Caco-2 (cell line): ENCODE results near the gene PLPP1. TPM values are rescaled to one million over a fixed set of nuclear protein-coding genes. Genes with fewer than 3 reads are reported as not detected.

ENCODE experiments used
- BruUV-seq: library from RNA; stranded (reverse); fragments of 400-500 nt; replicated peaks from 2 replicates; lab custom pipeline; 2021; lab: Mats Ljungman, UMichigan
- CTCF ChIA-PET: fragments of 300-600 bp; sonication (Branson Sonifier 250); formaldehyde crosslinking; loops from one replicate; lab custom pipeline; 2022; ENCODE audit warnings: antibody characterized with exemption; lab: Charles Lee
- POLR2A ChIA-PET: fragments of 300-600 bp; sonication (Branson Sonifier 250); formaldehyde crosslinking; loops from one replicate; lab custom pipeline; 2022; ENCODE audit warnings: antibody characterized with exemption; lab: Charles Lee
- DNase-seq, 2 experiments: peaks; one replicate each; pipeline versions ENCODE4 v3.0.0 to v3.0.0-alpha.2; 2020 to 2022
- H3K27me3 ChIP-seq: replicated peaks from 2 replicates; pipeline ENCODE4 v1.6.0; 2011; ENCODE audit warnings: low read length; ENCODE audit not compliant: control insufficient read depth, insufficient read depth
- H3K36me3 ChIP-seq: 2 replicates; pipeline ENCODE4 v1.5.1; 2011; ENCODE audit warnings: low read length; ENCODE audit not compliant: control insufficient read depth, insufficient read depth
- H3K4me1 ChIP-seq: fragments of 250-450 bp; sonication (Bioruptor Pico); 2 replicates; pipeline ENCODE4 v1.5.1; 2020; ENCODE audit warnings: mild to moderate bottlenecking
- H3K4me3 ChIP-seq: 2 replicates; pipeline ENCODE4 v1.5.1; 2011; ENCODE audit warnings: low read depth, mild to moderate bottlenecking, control low read depth, low read length
- H3K9me3 ChIP-seq: fragments of 250-450 bp; sonication (Bioruptor Pico); 2 replicates; pipeline ENCODE4 v1.5.1; 2020; ENCODE audit warnings: mild to moderate bottlenecking, moderate library complexity
- H3K27ac Mint-ChIP-seq: one replicate; pipeline ENCODE4 v1.8.0; 2022; ENCODE audit warnings: mixed read lengths; ENCODE audit not compliant: unreplicated experiment
- H3K27me3 Mint-ChIP-seq: one replicate; pipeline ENCODE4 v1.8.0; 2022; ENCODE audit warnings: mixed read lengths; ENCODE audit not compliant: insufficient read depth, unreplicated experiment
- H3K36me3 Mint-ChIP-seq: one replicate; pipeline ENCODE4 v1.8.0; 2022; ENCODE audit warnings: mild to moderate bottlenecking, mixed read lengths; ENCODE audit not compliant: insufficient read depth, unreplicated experiment
- H3K4me1 Mint-ChIP-seq: one replicate; pipeline ENCODE4 v1.8.0; 2022; ENCODE audit warnings: low read depth, mixed read lengths; ENCODE audit not compliant: unreplicated experiment
- H3K4me3 Mint-ChIP-seq: one replicate; pipeline ENCODE4 v1.8.0; 2022; ENCODE audit warnings: mild to moderate bottlenecking, moderate library complexity, mixed read lengths; ENCODE audit not compliant: unreplicated experiment
- H3K9me3 Mint-ChIP-seq: one replicate; pipeline ENCODE4 v1.8.0; 2022; ENCODE audit warnings: mixed read lengths; ENCODE audit not compliant: unreplicated experiment
- intact Hi-C: fragments of 100-400 bp; cut with micrococcal nuclease; formaldehyde crosslinking; loops from one replicate; pipeline ENCODE4 v1.10.0; 2022; ENCODE audit not compliant: unreplicated experiment
- total RNA-seq: library from RNA; stranded (reverse); gene quantifications from 2 replicates; pipeline ENCODE4 v1.2.3, GENCODE V29; 2022
- TF ChIP-seq, protein P1 (sequence below), 2 experiments: fragments of 200-600 bp in 1 of 2; IDR thresholded peaks; 1 replicate in 1 of 2; 2 replicates in 1 of 2; pipeline versions ENCODE4 v1.5.1 to v1.8.0; 2011 to 2022; ENCODE audit warnings: antibody characterized with exemption in 1 of 2, control low read depth in 1 of 2, inconsistent platforms in 1 of 2, low read depth in 1 of 2, low read length in 1 of 2, mild to moderate bottlenecking in 1 of 2, moderate library complexity in 1 of 2; ENCODE audit not compliant: insufficient read depth in 1 of 2, severe bottlenecking in 1 of 2, unreplicated experiment in 1 of 2

The PLPP1 gene
- total RNA-seq, 1 experiment from 2014 or later: 49.4 TPM

DNA sequence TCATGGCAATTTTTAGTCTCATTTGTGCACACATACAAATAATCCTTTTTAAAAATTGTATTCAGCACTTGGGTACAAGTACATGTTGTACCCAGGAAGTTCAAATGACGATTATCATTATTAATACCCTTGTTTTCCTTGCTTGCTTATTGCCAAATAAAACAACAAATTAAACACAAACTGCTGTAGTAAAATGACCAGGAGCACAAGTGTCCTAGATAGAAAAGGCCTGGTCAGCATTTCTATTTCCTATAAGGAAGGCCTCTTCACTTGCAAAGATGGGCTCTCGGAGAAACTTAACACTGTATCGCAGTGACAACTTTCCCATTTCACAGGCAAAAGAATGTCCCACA, 34.7 kb upstream of the PLPP1 start:
- TF ChIP-seq, protein P1, sequence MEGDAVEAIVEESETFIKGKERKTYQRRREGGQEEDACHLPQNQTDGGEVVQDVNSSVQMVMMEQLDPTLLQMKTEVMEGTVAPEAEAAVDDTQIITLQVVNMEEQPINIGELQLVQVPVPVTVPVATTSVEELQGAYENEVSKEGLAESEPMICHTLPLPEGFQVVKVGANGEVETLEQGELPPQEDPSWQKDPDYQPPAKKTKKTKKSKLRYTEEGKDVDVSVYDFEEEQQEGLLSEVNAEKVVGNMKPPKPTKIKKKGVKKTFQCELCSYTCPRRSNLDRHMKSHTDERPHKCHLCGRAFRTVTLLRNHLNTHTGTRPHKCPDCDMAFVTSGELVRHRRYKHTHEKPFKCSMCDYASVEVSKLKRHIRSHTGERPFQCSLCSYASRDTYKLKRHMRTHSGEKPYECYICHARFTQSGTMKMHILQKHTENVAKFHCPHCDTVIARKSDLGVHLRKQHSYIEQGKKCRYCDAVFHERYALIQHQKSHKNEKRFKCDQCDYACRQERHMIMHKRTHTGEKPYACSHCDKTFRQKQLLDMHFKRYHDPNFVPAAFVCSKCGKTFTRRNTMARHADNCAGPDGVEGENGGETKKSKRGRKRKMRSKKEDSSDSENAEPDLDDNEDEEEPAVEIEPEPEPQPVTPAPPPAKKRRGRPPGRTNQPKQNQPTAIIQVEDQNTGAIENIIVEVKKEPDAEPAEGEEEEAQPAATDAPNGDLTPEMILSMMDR (IDR thresholded peaks at IDR 0.05; ENCODE audit: insufficient read depth in 1 of 2, low read depth in 1 of 2, low read length in 1 of 2, severe bottlenecking in 1 of 2, unreplicated experiment in 1 of 2): no peak
- no peak overlapping the region for H3K4me3 Mint-ChIP-seq
- no peaks in the 10 kb centered on the region for H3K36me3 ChIP-seq
- POLR2A ChIA-PET: no interaction called here
- H3K27me3 ChIP-seq: no peaks in the 10 kb centered on the region
- no TSS peak for BruUV-seq
- peaks cover 24% of the 10 kb centered on the region for H3K4me1 Mint-ChIP-seq
- H3K27ac Mint-ChIP-seq: no peak overlapping the region
- no peaks in the 10 kb centered on the region for H3K36me3 Mint-ChIP-seq
- CTCF ChIA-PET: no interaction called here
- no peak for DNase-seq
- H3K4me3 ChIP-seq: no peak overlapping the region
- no peaks in the 10 kb centered on the region for H3K9me3 ChIP-seq
- peaks cover 21% of the 10 kb centered on the region for H3K4me1 ChIP-seq
- intact Hi-C loops: no loop called here
- H3K9me3 Mint-ChIP-seq: no peaks in the 10 kb centered on the region
- no peaks in the 10 kb centered on the region for H3K27me3 Mint-ChIP-seq

GRCh38 chr5:55568654-55569512, 34.1 kb upstream of the PLPP1 start:
- Mint-ChIP-seq H3K4me1 (peaks cover 24% of the 10 kb centered on the region), H3K27ac (no peak overlapping the region), H3K36me3 (no peaks in the 10 kb centered on the region), H3K27me3 (no peaks in the 10 kb centered on the region), H3K4me3 (no peak overlapping the region), H3K9me3 (no peaks in the 10 kb centered on the region)
- BruUV-seq: no TSS peak
- H3K9me3 ChIP-seq: no peaks in the 10 kb centered on the region
- TF ChIP-seq, protein P1 (IDR thresholded peaks at IDR 0.05; ENCODE audit: insufficient read depth in 1 of 2, low read depth in 1 of 2, low read length in 1 of 2, severe bottlenecking in 1 of 2, unreplicated experiment in 1 of 2): no peak
- intact Hi-C loops: no loop called here
- H3K4me3 ChIP-seq: no peak overlapping the region
- H3K36me3 ChIP-seq: no peaks in the 10 kb centered on the region
- H3K4me1 ChIP-seq: peaks cover 21% of the 10 kb centered on the region
- no peak for DNase-seq
- ChIA-PET CTCF (no interaction called here), POLR2A (no interaction called here)
- H3K27me3 ChIP-seq: no peaks in the 10 kb centered on the region

- H3K27me3 Mint-ChIP-seq: no peaks in the 10 kb centered on the region
- no peaks in the 10 kb centered on the region for H3K4me1 ChIP-seq
- no TSS peak for BruUV-seq
- TF ChIP-seq, protein P1 (IDR thresholded peaks at IDR 0.05; ENCODE audit: insufficient read depth in 1 of 2, low read depth in 1 of 2, low read length in 1 of 2, severe bottlenecking in 1 of 2, unreplicated experiment in 1 of 2): no peak
- ChIA-PET CTCF (no interaction called here), POLR2A (interaction anchor here (0.5 to 0.7 kb wide), 2 partner anchors 15 to 126 kb away, joined by 3 to 5 read pairs; no protein-coding TSS in a partner anchor)
- H3K9me3 Mint-ChIP-seq: no peaks in the 10 kb centered on the region
- no peaks in the 10 kb centered on the region for H3K27me3 ChIP-seq
- no peak overlapping the region for H3K4me3 ChIP-seq
- H3K27ac Mint-ChIP-seq: no peak overlapping the region
- no peaks in the 10 kb centered on the region for H3K36me3 ChIP-seq
- no peaks in the 10 kb centered on the region for H3K4me1 Mint-ChIP-seq
- intact Hi-C loops: no loop called here
- H3K36me3 Mint-ChIP-seq: no peaks in the 10 kb centered on the region
- DNase-seq: no peak
- H3K4me3 Mint-ChIP-seq: no peak overlapping the region
- no peaks in the 10 kb centered on the region for H3K9me3 ChIP-seq
Observed at GRCh38 chr5:55564721-55565120, 30.0 kb upstream of the PLPP1 start.
